ENCODE measurements around the gene SMOC1.

Gene SMOC1

DNA sequence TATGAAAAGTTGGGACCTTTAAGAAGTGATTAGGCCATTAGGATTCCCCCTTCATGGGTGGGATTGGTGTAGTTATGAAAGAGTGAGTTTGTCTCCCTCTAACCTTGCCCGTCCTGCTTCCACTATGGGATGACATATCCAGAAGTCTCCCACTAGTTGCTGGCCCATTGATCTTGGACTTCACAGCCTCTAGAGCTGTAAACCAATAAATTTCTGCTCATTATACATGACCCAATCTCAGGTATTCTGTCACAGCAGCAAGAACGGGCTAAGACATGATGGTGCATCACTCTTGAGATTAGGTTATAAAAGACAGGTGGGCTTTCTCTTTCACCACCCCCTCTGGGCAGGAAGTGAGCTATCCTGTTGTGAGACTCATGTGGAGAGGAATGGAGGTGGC is 8.6 kb upstream of the SMOC1 start:
- no peak overlapping the region for H3K4me2 ChIP-seq (ENCODE audit: low read length)

DNA sequence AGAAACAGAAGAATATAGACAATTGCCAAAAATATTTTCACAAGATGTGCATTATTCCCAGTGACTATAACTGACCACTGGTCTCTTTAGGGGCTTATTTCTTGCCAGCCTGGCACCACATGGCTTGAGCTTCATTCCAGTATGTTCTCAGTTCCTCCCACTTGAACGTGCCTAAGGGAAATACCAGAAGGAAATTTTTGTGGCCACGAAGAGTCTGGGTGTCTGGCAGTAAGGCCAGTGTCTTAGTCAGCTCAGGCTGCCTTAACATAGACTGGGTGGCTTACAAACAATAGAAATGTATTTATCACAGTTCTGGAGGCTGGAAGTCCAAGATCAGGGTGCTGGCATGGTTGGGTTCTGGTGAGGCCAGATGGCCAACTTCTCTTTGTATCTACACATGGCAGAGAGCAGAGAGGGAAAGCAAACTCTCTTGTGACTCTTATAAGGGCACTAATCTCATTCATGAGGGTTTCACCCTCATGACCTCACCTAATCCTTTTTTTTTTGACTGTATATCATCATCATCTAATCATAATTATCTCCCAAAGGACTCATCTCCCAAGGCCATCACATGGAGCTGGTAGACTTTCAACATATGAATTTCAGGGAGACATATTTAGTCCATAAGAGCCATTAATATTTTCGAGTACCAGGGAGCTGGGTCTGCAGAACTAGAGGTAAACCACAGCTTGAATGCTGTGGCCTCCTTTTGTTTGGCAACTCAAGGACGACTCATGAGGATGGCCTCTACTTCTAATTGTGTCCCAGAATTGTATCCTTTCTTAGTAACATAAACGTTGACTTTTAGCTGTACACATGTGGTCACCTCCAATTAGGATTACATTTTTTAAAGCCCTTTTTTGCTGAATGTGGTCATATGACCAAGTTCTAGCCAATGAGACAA is 5.1 kb upstream of the SMOC1 start:
- Histone ChIP-seq H3K4me3 (ENCODE audit: low read depth, low read length, poor library complexity, severe bottlenecking) (no peak overlapping the region), H3K27ac (ENCODE audit: low read depth, low read length, poor library complexity, severe bottlenecking) (no peak overlapping the region), H3K27me3 (ENCODE audit: insufficient read depth, low read length) (no peaks in the 10 kb centered on the region), H3K9me3 (ENCODE audit: low read length) (no peaks in the 10 kb centered on the region), H3K4me2 (ENCODE audit: low read length) (no peak overlapping the region), H3K9me2 (ENCODE audit: low read depth, low read length) (no peaks in the 10 kb centered on the region), H2AFZ (ENCODE audit: low read length) (no peak overlapping the region), H3K79me2 (ENCODE audit: insufficient read depth, low read length) (no peaks in the 10 kb centered on the region), H3K36me3 (ENCODE audit: insufficient read depth, low read length) (no peaks in the 10 kb centered on the region), H4K20me1 (ENCODE audit: insufficient read depth, low read length) (no peaks in the 10 kb centered on the region), H3F3A (ENCODE audit: insufficient read depth, low read length) (no peaks in the 10 kb centered on the region), H3K4me1 (ENCODE audit: insufficient read depth, low read length, severe bottlenecking) (no peaks in the 10 kb centered on the region), H3K9ac (ENCODE audit: low read length) (no peak overlapping the region)
- no peak for TF ChIP-seq CTCF (IDR thresholded peaks at IDR 0.05; ENCODE audit: low read length)
- TF ChIP-seq EZH2 (IDR thresholded peaks at IDR 0.05; ENCODE audit: borderline replicate concordance, low read length) = no peak

More for the DNA sequence above, 8.6 kb upstream of the SMOC1 start:
- no peaks in the 10 kb centered on the region for H4K20me1 ChIP-seq (ENCODE audit: insufficient read depth, low read length)
- H3K9me3 ChIP-seq (ENCODE audit: low read length) = 0 out of 2 replicates have a peak, but pooled peaks cover 2% of the 10 kb centered on the region
- H3K27me3 ChIP-seq (ENCODE audit: insufficient read depth, low read length) = no peaks in the 10 kb centered on the region; the same call in 1 of the 2 replicates
- no peak overlapping the region for H3K4me3 ChIP-seq (ENCODE audit: low read depth, low read length, poor library complexity, severe bottlenecking)
- no peak overlapping the region for H2AFZ ChIP-seq (ENCODE audit: low read length)
- TF ChIP-seq EZH2 (IDR thresholded peaks at IDR 0.05; ENCODE audit: borderline replicate concordance, low read length) (no peak), CTCF (IDR thresholded peaks at IDR 0.05; ENCODE audit: low read length) (no peak)
- H3K36me3 ChIP-seq (ENCODE audit: insufficient read depth, low read length) = no peaks in the 10 kb centered on the region
- H3K9ac ChIP-seq (ENCODE audit: low read length) = no peak overlapping the region
- no peak overlapping the region for H3K27ac ChIP-seq (ENCODE audit: low read depth, low read length, poor library complexity, severe bottlenecking)
- no peaks in the 10 kb centered on the region for H3K4me1 ChIP-seq (ENCODE audit: insufficient read depth, low read length, severe bottlenecking)
- H3F3A ChIP-seq (ENCODE audit: insufficient read depth, low read length) = no peaks in the 10 kb centered on the region
- H3K9me2 ChIP-seq (ENCODE audit: low read depth, low read length) = no peaks in the 10 kb centered on the region
- no peaks in the 10 kb centered on the region for H3K79me2 ChIP-seq (ENCODE audit: insufficient read depth, low read length)

DNA sequence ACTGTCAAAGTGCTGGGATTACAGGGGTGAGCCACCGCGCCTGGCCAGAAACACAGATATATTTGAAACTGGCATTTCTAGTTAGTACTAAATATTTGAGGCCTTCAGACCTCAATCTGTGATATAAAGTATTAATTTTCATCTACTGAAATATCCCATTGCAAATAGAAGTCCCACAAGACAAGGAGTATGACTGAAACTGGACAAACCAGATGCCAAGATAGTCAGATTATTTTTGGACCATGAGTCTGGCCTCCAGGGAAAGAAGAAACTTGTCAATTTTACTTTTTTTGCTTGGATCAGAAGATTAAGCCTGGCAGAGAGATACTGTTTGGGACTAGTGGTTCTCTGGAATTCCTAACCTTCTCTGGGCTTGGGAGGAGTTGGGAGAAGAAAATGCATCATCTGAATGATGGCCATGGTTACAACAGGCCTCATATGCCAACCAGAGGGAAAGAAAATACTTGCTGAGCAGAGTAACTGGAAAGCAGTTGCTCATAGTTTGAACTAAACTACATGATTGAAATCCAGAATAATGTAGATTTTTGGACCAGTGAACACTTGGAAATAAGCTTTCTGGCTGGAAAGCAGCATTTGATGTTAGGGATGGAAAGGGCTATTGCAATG is 2.9 kb upstream of the SMOC1 start:
- Histone ChIP-seq H3K4me2 (ENCODE audit: low read length) (no peak overlapping the region), H3K27ac (ENCODE audit: low read depth, low read length, poor library complexity, severe bottlenecking) (no peak overlapping the region), H3K79me2 (ENCODE audit: insufficient read depth, low read length) (no peaks in the 10 kb centered on the region), H3K36me3 (ENCODE audit: insufficient read depth, low read length) (no peaks in the 10 kb centered on the region), H3K4me1 (ENCODE audit: insufficient read depth, low read length, severe bottlenecking) (no peaks in the 10 kb centered on the region), H3K9ac (ENCODE audit: low read length) (no peak overlapping the region), H3K27me3 (ENCODE audit: insufficient read depth, low read length) (0 out of 2 replicates have a peak, but pooled peaks cover 6% of the 10 kb centered on the region), H4K20me1 (ENCODE audit: insufficient read depth, low read length) (no peaks in the 10 kb centered on the region), H3K4me3 (ENCODE audit: low read depth, low read length, poor library complexity, severe bottlenecking) (no peak overlapping the region), H3F3A (ENCODE audit: insufficient read depth, low read length) (no peaks in the 10 kb centered on the region), H3K9me3 (ENCODE audit: low read length) (no peaks in the 10 kb centered on the region), H3K9me2 (ENCODE audit: low read depth, low read length) (no peaks in the 10 kb centered on the region), H2AFZ (ENCODE audit: low read length) (no peak overlapping the region)
- TF ChIP-seq EZH2 (IDR thresholded peaks at IDR 0.05; ENCODE audit: borderline replicate concordance, low read length) = no peak
- TF ChIP-seq CTCF (IDR thresholded peaks at IDR 0.05; ENCODE audit: low read length) = no peak
